ENCODE results near the gene CC2D1B.
A peak's percentile ranks its signal among the peaks of the same experiment; 100 is the strongest.

DNA sequence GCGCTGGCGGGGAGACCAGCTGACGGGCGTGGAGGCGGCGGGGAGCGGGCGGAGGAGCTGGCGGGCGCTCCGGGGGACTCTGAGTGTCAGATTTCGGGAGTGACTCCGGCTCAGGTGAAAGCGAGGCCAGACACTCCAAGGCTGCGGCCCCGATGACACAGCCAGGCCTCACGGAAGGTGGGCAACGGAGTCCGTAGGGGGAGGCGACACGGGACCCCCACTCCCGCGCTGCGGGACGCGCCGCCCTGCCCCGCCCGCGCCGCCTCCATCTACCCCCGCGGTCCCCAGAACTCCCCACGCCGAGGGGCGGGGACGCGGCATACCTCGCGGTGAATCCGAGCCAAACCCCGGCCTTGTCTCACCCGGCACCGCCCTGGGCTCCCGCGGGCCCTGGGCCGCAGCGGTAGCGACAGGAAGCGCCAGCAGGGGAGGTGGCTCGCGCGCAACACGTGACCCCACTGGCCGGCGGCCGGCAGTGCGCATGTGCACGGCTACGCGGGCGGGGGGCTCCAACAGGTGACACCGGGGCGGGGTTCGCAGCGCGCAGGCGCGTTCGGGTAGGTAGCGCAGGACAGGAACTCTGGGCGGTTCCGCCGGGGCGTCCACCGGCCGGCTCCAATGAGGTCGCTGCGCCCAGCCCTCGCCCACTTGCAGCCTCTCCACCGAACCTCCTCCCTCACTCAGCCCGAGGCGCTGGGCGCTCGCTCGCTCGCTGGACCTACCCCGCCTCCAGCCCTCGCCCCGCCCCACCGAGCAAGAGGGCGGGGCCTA lies at the start of gene CC2D1B:
- TF ChIP-seq EZH2 (IDR thresholded peaks at IDR 0.05) (no peak), POLR2AphosphoS5 (IDR thresholded peaks at IDR 0.05; ENCODE audit: borderline replicate concordance, low read depth, low read length) (peak; percentile 93)

Measured in SK-N-MC (cell line).